ENCODE results near the gene MEIKIN. TPM values are rescaled to one million over a fixed set of nuclear protein-coding genes. Genes with fewer than 3 reads are reported as not detected.

Gene MEIKIN
- total and polyA plus RNA-seq, 2 of the 8 experiments (the other 6 are each of a cell fraction or from before 2014, with no cell fraction given) = not detected

- TF ChIP-seq TBP (IDR thresholded peaks at IDR 0.05; ENCODE audit: low read depth, low read length) (no peak), RFX5 (IDR thresholded peaks at IDR 0.05; ENCODE audit: borderline replicate concordance, low read depth, low read length) (no peak), KDM1A (IDR thresholded peaks at IDR 0.05; ENCODE audit: borderline replicate concordance, low read length) (no peak), CHD2 (IDR thresholded peaks at IDR 0.05; ENCODE audit: low read length) (no peak)
- TF ChIP-seq, protein P1, sequence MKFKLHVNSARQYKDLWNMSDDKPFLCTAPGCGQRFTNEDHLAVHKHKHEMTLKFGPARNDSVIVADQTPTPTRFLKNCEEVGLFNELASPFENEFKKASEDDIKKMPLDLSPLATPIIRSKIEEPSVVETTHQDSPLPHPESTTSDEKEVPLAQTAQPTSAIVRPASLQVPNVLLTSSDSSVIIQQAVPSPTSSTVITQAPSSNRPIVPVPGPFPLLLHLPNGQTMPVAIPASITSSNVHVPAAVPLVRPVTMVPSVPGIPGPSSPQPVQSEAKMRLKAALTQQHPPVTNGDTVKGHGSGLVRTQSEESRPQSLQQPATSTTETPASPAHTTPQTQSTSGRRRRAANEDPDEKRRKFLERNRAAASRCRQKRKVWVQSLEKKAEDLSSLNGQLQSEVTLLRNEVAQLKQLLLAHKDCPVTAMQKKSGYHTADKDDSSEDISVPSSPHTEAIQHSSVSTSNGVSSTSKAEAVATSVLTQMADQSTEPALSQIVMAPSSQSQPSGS (IDR thresholded peaks at IDR 0.05; ENCODE audit: low read length) = no peak
Observed at GRCh38 chr5:131760793-131761192, 184.7 kb downstream of the MEIKIN start (continued).
